ENCODE results near the gene ZFPM1. TPM values are rescaled to one million over a fixed set of nuclear protein-coding genes. Genes with fewer than 3 reads are reported as not detected.

ZFPM1 gene
- total RNA-seq, 1 donor from 2014 or later: 11.1 TPM

- H3K9me3 Mint-ChIP-seq: no peaks in the 10 kb centered on the region
- no peak for DNase-seq (ENCODE audit: low read depth, low spot score)
- H3K4me1 Mint-ChIP-seq: peaks cover 33% of the 10 kb centered on the region
- TF ChIP-seq CTCF (conservative IDR thresholded peaks at IDR 0.05): no peak
- H3K4me3 Mint-ChIP-seq: peak overlapping the region; percentile 83
- H3K36me3 Mint-ChIP-seq (ENCODE audit: low read depth): peaks cover 3% of the 10 kb centered on the region
- no peak overlapping the region for H3K27ac Mint-ChIP-seq (ENCODE audit: unreplicated experiment)
- H3K27me3 Mint-ChIP-seq (ENCODE audit: low read depth): no peaks in the 10 kb centered on the region
Observed at GRCh38 chr16:88568710-88569613, 115.9 kb downstream of the ZFPM1 start.

GRCh38 chr16:88569614-88569984 lies 116.5 kb downstream of the ZFPM1 start:
- Mint-ChIP-seq H3K27ac (ENCODE audit: unreplicated experiment) (no peak overlapping the region), H3K27me3 (ENCODE audit: low read depth) (no peaks in the 10 kb centered on the region), H3K4me1 (peaks cover 33% of the 10 kb centered on the region), H3K36me3 (ENCODE audit: low read depth) (peaks cover 3% of the 10 kb centered on the region), H3K9me3 (no peaks in the 10 kb centered on the region), H3K4me3 (peak overlapping the region; percentile 83)
- no peak for TF ChIP-seq CTCF (conservative IDR thresholded peaks at IDR 0.05)
- DNase-seq (ENCODE audit: low read depth, low spot score): no peak

GRCh38 chr16:88569985-88570690 lies 117.1 kb downstream of the ZFPM1 start, which contains the start of gene ZC3H18:
Gene ZC3H18 (plus strand): TSS chr16:88570403. CDS start chr16:88577124, 6,721 bp downstream.
- Mint-ChIP-seq H3K4me1 (peaks cover 33% of the 10 kb centered on the region), H3K36me3 (ENCODE audit: low read depth) (peaks cover 3% of the 10 kb centered on the region), H3K4me3 (peak within 1 kb of the TSS; percentile 94), H3K27ac (ENCODE audit: unreplicated experiment) (peak within 1 kb of the TSS; percentile 88), H3K9me3 (no peaks in the 10 kb centered on the region), H3K27me3 (ENCODE audit: low read depth) (no peaks in the 10 kb centered on the region)
- peak; percentile 95 for DNase-seq (ENCODE audit: low read depth, low spot score)
- no peak for TF ChIP-seq CTCF (conservative IDR thresholded peaks at IDR 0.05)

GRCh38 chr16:88570691-88571092 lies 117.6 kb downstream of the ZFPM1 start:
- Mint-ChIP-seq H3K36me3 (ENCODE audit: low read depth) (peaks cover 5% of the 10 kb centered on the region), H3K9me3 (no peaks in the 10 kb centered on the region), H3K4me3 (peak overlapping the region; percentile 94), H3K27ac (ENCODE audit: unreplicated experiment) (peak overlapping the region; percentile 13), H3K27me3 (ENCODE audit: low read depth) (no peaks in the 10 kb centered on the region), H3K4me1 (peaks cover 32% of the 10 kb centered on the region)
- no peak for DNase-seq (ENCODE audit: low read depth, low spot score)
- TF ChIP-seq CTCF (conservative IDR thresholded peaks at IDR 0.05): no peak

GRCh38 chr16:88575251-88575650 lies 122.2 kb downstream of the ZFPM1 start:
- no peak overlapping the region for H3K4me3 Mint-ChIP-seq
- no peaks in the 10 kb centered on the region for H3K9me3 Mint-ChIP-seq
- no peaks in the 10 kb centered on the region for H3K27me3 Mint-ChIP-seq (ENCODE audit: low read depth)
- no peak overlapping the region for H3K27ac Mint-ChIP-seq (ENCODE audit: unreplicated experiment)
- H3K36me3 Mint-ChIP-seq (ENCODE audit: low read depth): peaks cover 8% of the 10 kb centered on the region
- H3K4me1 Mint-ChIP-seq: peaks cover 16% of the 10 kb centered on the region
- no peak for TF ChIP-seq CTCF (conservative IDR thresholded peaks at IDR 0.05)
- DNase-seq (ENCODE audit: low read depth, low spot score): no peak

Data from neural crest cell (in vitro differentiated cells).